SK-MEL-5 (cell line): ENCODE data around the gene RICTOR. TPM values are rescaled to one million over a fixed set of nuclear protein-coding genes. Genes with fewer than 3 reads are reported as not detected.

Source experiments
- DNase-seq: peaks from one replicate; pipeline ENCODE4 v3.0.0-alpha.2; 2016; ENCODE audit warnings: low read depth, low spot score
- in situ Hi-C: cut with HindIII; loops from 2 replicates; pipeline ENCODE4 v1.10.0; 2016; ENCODE audit warnings: low sequenced_read_pairs, high pct_unique_total_duplicates, low pct_unique_long_range_greater_than_20kb
- total RNA-seq: library from RNA; depleted of rRNA; stranded (reverse); fragments of >200 nt; shearing (Covaris generic); gene quantifications from 2 replicates; pipeline ENCODE4 v1.2.3, GENCODE V29; 2014

The RICTOR gene
- total RNA-seq, 1 experiment from 2014 or later, result 32.7 TPM

DNA sequence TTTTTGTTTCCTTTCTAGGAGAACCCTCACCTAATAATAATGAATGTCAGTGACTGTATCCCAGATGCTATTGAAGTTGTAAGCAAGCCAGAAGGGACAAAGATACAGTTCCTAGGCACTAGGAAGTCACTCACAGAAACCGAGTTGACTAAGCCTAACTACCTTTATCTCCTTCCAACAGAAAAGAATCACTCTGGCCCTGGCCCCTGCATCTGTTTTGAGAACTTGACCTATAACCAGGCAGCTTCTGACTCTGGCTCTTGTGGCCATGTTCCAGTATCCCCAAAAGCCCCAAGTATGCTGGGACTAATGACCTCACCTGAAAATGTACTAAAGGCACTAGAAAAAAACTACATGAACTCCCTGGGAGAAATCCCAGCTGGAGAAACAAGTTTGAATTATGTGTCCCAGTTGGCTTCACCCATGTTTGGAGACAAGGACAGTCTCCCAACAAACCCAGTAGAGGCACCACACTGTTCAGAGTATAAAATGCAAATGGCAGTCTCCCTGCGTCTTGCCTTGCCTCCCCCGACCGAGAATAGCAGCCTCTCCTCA, 141.3 kb downstream of the RICTOR start:
- DNase-seq, result no peak
- in situ Hi-C loops, result no loop called here

DNA sequence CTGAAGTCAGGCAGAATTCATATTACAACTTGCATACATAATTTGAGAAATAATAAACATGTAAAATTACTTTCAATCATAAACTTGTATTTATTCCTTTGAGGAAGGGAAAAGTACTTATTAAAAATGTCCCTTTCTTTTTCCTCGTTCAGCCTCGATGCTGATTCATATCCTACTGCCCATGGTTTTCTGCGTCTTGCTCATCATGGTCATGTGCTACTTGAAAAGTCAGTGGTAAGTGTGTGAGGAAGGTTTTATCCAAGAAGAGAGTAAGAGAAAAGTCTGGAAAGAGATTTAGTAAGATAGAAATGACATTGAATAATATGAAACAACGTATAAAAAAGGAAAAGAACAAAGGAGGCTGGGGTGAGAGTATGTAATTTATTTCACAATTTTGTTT, 142.5 kb downstream of the RICTOR start:
- no peak for DNase-seq
- in situ Hi-C loops, result no loop called here

DNA sequence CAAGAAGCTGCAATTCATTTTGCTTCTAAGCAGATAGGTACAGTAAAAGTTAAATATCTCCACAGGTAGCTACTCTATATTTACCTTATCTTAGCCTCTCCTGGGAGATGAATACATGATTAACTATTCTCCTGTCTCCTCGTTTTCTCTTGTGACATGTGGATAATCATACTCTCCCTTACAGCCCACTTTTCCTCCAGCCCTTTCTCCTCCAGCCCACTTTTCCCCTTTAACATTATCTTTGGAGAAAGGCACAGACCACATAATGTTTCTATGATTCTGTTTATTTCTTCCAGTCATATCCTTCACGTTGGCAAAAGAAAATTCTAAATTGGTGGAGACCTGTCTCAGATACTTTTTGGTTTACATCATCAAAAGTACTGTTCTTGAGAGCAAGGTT, 144.4 kb downstream of the RICTOR start:
- DNase-seq, result no peak
- in situ Hi-C loops, result no loop called here

DNA sequence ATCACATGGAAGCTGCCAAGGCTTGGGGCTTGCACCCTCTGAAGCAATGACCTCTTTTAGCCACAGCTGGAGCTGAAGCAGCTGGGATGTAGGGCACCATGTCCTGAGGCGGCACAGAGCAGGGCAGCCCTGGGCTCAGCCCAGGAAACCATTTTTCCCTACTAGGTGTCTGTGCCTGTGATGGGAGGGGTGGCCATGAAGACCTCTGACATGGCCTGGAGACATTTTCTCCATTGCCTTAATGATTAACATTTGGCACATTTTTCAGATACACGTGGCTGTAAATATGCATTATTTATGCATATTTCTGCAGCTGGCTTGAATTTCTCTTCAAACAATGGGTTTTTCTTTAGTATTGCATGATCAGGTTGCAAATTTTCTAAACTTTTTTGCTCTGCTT, 146.7 kb downstream of the RICTOR start:
- in situ Hi-C loops, result no loop called here
- no peak for DNase-seq

DNA sequence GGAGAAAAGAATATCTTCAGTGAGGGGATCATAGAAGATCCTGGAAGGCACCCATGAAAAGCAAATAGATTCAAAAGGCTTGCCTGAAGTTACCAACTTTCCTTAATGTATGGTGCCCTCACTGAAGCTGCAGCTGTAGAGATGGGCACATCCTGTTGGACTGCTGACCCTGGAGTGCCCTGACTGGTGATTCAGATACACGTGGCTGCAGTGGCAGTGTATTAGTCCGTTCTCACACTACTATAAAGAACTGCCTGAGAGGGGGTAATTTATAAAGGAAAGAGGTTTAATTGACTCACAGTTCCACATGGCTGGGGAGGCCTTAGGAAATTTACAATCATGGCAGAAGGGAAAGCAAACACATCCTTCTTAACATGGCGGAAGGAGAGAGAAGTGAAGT, 148.1 kb downstream of the RICTOR start:
- no peak for DNase-seq
- in situ Hi-C loops, result no loop called here

DNA sequence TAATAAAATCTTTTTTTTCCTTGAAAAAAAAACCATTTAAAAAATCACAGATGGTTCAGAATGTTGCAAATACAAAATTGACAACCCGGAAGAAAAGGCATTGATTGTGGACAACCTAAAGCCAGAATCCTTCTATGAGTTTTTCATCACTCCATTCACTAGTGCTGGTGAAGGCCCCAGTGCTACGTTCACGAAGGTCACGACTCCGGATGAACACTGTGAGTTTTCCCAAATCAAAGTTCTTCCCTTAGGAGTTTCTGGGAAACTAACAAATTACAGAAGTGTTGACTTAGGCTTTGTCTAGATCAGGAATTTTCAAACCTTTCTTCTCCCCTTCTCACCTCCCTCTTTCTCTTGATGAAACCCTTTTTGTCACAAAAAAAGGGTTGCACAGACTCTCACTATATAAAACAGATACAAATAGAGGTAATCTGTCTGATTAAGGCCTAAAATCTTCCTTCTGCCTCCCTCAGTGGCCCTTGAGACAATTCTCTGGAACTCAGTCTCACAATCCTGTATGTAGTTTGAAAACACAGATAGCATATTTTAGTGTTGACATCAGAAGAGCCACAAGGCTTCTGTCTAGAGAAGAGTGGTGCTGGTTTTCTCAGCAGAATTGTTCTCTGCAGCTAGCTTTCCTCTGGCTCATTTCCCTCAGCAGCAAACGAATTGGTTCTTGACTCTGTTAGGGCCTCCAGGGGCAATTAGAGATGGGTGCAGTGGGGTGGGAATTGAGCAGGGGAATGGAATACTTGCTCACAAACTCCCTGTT, 148.9 kb downstream of the RICTOR start:
- in situ Hi-C loops, result no loop called here
- no peak for DNase-seq

DNA sequence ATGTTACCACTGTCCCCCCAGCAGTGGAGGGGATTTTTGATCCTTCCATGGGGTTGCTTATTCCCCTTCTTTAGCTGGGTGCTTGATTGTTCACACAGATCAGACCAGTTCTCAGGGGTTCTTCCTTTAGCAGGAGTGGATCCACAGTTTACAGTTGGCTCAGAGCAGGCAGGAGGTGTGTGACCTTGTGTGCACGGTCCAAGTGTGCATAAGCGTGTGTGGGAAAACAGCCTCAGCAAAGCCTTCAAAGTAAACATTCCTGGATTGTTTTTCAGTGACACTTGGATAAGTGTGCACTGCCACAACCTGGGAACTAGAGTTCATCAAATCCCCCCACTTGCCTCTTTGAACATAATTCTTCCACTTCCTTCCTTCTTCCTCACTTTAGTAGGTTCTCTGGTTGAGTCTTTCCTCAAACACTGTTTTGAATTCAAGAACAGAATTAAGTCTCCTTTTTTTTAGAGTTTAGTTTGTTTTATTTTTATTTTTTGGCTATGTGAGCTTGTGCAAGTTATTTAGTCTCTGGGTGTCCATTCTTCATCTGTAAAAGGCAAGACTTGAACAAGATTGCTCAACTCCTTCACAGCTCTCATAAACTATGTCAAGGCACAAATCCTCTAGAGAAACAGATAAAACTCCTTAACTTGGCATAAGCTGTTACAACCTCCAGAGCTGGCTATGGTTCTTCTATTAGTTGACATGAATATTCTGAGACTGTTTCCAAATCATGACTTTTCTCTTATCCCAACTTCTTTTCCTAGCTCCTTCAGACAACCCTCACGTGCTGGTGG, 150.3 kb downstream of the RICTOR start:
- in situ Hi-C loops, result no loop called here
- no peak for DNase-seq

DNA sequence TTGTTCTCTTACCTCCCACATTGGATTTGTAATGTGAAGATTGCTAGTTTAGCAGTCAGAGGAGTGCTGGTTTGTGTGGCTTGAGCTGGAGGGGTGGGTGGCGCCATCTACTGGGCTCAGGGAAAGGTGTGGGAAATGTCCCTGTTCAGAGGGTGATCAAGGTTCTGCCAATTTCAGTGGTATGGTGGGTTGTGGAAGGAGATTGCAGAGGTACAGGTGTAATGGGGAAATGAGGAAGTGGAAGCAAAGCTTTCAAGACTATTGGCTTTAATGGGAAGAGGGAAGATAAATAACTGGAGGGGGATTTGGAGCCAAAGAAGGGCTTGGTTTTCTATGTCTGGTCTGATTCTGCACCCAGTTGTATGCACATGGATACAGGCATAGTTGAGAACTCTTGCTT, 152.0 kb downstream of the RICTOR start:
- in situ Hi-C loops, result no loop called here

DNA sequence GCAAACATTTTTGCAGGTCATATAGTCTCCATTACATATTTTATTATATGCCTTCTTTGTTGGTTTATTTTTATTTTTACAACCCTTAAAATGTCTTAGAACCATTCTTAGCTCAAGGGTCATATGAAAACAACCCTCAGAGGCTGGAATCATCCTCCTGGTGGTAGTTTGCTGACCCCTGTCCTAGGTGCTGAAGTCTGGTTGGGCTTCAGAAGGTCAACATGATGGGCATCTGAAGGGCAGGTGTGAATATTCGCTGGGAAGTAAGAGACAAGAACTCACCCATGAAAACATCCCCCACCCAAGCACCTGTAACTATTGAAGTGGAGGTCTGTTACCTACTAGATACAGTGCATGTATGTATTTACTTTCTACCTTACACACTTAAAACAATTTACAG, 153.0 kb downstream of the RICTOR start:
- in situ Hi-C loops, result no loop called here
- no peak for DNase-seq

More for the DNA sequence above, 152.0 kb downstream of the RICTOR start:
- peak; percentile 84 for DNase-seq

DNA sequence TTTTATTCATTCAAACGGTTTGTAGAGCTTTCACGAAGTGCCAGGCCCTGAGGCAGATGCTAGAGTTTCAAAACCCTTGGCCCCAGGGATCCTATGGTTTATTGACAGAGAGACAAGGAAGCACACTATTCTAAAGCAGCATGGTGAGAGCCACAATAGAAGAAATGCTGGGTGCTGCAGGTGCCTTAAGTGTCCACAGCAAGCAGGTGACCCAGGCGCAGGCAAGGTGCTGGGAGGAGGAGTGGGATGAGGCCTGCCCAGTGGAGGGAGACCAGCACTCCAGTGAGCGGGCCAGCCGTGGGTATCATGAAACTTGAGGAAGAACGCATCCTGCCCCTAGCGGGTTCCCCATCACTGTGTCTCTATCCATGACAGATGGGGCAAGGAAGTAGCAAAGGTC, 157.4 kb downstream of the RICTOR start:
- in situ Hi-C loops, result no loop called here
- no peak for DNase-seq

DNA sequence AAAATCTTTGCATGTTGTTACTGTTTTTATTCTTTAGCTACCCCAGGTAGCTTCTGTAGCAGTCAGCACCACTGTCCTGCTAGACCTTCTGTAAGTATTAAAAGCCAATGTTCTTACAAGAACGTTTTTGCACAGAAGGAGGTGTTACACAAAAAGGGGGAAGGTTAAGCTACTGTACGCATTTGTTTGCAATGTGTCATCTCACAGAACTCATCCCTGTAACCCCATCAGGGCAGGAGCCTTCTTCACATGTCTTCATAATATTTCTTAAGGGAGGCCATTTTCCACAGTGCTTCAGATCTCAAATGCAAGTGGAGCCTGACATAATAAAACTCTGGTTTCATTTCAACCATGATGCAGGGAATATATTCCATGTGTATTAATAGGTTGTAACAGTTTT, 160.5 kb downstream of the RICTOR start:
- DNase-seq, result no peak
- in situ Hi-C loops, result no loop called here

DNA sequence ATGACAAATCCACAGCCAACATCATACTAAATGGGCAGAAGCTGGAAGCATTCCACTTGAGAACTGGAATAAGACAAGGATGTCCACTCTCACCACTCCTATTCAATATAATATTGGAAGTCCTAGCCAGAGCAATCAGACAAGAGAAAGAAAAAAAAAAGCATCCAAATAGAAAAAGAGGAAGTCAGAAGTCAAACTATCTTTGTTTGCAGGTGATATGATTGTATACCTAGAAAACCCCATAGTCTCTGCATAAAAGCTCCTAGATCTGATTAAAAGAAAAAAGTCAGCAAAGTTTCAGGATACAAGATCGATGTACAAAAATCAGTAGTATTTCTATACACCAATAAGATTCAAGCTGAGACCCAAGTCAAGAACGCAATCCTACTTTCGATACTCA, 162.3 kb downstream of the RICTOR start:
- in situ Hi-C loops, result no loop called here
- DNase-seq, result no peak

DNA sequence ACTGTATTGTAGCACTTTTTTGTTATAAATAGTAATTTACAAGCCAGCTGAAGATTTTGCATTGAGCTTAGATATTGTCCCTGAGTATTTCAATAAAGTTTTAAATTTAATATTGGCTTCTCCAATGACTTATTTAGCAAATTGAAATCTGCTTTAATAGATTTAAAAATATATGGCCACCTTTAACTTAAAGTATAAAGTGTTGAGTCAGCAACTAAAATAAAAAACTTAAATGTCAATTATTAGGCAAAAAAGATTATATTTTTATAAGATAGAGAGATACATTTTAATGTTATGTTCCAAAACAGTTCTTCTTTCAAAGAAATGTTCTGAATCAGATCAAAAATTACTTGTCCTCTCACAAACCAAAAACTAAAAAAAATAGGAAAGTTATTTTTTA, 167.7 kb downstream of the RICTOR start:
- no peak for DNase-seq
- in situ Hi-C loops, result no loop called here

DNA sequence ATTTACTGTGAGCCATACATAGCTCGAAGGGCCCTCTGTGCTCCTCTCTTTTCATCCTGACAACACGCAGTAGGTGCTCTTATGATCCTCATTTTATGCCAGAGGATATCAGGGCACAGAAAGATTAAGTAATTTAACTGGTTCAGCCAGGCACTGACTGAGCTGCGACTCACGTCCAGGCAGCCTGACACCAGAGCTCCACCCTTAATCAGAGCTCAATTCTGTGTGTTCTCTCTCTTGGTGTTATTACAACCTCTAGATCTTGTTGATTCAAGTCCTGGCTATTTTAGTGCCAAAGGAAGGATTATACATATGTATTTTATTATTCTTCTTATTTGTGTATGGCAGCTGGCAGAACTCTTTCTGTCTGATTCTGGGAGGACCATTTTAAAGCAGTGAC, 168.7 kb downstream of the RICTOR start:
- in situ Hi-C loops, result no loop called here
- DNase-seq, result no peak

DNA sequence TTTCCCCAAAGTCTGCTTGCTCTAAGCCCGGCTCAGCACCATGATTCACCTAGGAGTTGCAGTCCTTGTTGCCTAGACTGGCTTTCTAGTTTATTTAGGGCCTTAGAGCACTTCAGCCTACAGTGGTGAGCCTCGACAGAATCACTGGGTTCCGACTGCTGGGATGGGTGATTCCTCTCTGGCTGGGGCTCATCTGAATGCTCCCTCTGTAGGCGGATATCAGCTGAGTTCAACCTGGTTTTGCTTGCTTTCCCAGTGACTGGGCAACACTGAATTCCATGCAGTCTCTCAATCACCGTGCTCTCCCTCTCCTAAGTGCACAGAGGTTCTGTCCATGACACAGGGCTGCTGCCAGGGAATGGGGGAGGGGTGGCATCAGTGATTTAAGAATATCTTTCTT, 174.3 kb downstream of the RICTOR start:
- in situ Hi-C loops, result no loop called here
- DNase-seq, result no peak

DNA sequence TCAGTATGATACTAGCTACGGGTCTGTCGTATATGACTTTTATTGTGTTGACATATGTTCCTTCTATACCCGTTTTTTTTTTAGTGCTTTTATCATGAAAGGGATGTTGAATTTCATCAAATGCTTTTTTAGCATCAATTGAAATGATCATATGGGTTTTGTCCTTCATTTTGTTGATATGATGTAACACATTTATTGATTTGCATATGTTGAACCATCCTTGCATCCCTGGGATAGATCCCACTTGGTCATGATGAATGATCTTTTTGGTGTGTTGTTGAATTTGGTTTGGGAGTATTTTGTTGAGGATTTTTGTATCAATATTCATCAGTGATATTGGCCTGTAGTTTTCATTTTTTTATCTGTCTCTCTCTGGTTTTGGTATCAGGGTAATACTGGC, 177.4 kb downstream of the RICTOR start:
- DNase-seq, result no peak
- in situ Hi-C loops, result no loop called here

DNA sequence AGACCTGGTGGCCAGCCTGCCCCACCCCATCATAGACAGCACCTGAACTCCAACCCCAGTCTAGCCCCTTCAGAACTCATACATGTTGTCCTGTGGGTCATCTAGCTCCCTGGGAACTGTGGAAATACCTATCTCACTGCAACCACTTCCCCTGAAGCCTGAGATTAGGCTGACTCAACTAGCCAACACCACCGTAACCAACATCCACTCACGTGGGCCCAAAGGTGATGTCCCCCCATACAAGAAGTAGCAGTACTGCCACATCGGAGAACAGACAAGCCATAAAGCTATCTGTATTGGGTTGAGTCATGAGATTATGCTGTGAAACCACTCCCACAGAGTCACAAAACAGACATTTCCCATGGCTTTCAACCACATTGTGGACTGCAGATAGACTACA, 181.8 kb downstream of the RICTOR start:
- DNase-seq, result no peak
- in situ Hi-C loops, result no loop called here

DNA sequence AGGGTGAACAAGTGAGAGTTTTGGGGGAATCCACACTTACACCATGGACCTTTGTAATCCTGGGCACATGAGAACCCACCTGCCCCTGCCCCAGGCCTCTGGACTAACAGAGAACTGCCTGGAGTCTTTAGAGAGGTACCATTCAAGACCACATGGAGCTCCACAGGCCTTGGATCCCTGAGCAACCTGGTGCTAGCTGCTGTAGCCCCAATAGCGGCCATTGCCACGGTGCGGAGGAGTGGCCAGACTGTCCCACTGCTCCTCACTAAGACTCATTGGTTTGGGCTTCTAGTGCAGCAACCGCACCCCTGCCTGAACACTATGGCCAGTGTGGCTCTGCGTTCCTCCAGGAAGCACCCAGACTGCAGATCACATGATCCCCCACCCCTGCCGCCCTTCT, 182.6 kb downstream of the RICTOR start:
- in situ Hi-C loops, result no loop called here
- no peak for DNase-seq

DNA sequence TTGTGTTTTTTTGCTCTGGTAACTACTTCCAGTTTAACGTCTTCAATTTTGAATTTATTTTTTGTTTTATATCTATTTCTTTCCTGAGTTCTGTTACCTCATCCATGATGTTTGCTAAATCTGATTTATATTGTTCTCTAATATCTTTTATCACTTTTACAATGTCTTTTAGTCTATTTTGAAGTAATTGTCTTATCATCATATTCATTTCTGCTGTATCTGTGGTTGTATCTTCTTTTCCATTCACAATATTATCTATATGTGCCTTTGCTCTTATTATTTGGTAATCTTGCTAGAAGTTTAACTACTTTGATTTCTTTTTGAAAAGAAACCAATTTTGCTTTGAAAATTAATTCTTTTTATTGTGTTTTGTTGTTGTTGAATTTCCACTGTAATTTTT, 184.8 kb downstream of the RICTOR start:
- in situ Hi-C loops, result no loop called here
- DNase-seq, result no peak
